B cell (primary cell): ENCODE data around the gene AURKAIP1. TPM values are rescaled to one million over a fixed set of nuclear protein-coding genes. Genes with fewer than 3 reads are reported as not detected.

Source experiments
- ATAC-seq: fragments of 200-7000 bp; cut with Tn5 transposase; one replicate; pipeline ENCODE4 v1.10.0; 2021; ENCODE audit warnings: low read depth, mild to moderate bottlenecking, moderate number of reproducible peaks, moderate library complexity
- CTCF ChIA-PET: fragments of 350-600 bp; sonication (Branson Sonifier 250); formaldehyde crosslinking; loops from one replicate; lab custom pipeline; 2021; ENCODE audit warnings: antibody characterized with exemption, inconsistent platforms; lab: Charles Lee
- POLR2A ChIA-PET: fragments of 350-600 bp; sonication (Branson Sonifier 250); formaldehyde crosslinking; loops from one replicate; lab custom pipeline; 2021; ENCODE audit warnings: antibody characterized with exemption; lab: Charles Lee
- DNase-seq: peaks from one replicate; pipeline ENCODE4 v3.0.0; 2013
- H2AFZ ChIP-seq: 2 replicates; pipeline ENCODE4 v1.6.1; 2012; ENCODE audit warnings: mild to moderate bottlenecking, low read depth, low read length; ENCODE audit not compliant: insufficient read depth, poor library complexity, severe bottlenecking
- H3K27ac ChIP-seq, 2 donors: 1 replicate in 1 of 2; 2 replicates in 1 of 2; pipeline ENCODE4 v1.5.1; 2012 to 2013; ENCODE audit warnings: low read length in 2 of 2, mild to moderate bottlenecking in 2 of 2, moderate library complexity in 1 of 2
- H3K27me3 ChIP-seq, 4 experiments: fragments of 200-600 bp in 1 of 4; sonication (generic) in 1 of 4; replicated peaks in 1 of 4; 1 replicate in 2 of 4; 2 replicates in 2 of 4; pipeline versions ENCODE4 v1.6.1 to v1.7.0; 2013 to 2016; ENCODE audit warnings: low read length in 3 of 4, mild to moderate bottlenecking in 2 of 4, mixed read lengths in 1 of 4, moderate library complexity in 1 of 4; ENCODE audit not compliant: insufficient read depth in 4 of 4, control insufficient read depth in 3 of 4; ENCODE audit errors: control extremely low read depth in 1 of 4
- H3K36me3 ChIP-seq, 2 experiments: replicated peaks in 1 of 2; 1 replicate in 1 of 2; 2 replicates in 1 of 2; pipeline versions ENCODE4 v1.6.1 to v1.7.1; 2013; ENCODE audit warnings: low read length in 1 of 2; ENCODE audit not compliant: insufficient read depth in 2 of 2, control insufficient read depth in 1 of 2; ENCODE audit errors: control extremely low read depth in 1 of 2, extremely low read depth in 1 of 2
- H3K4me1 ChIP-seq, 2 donors: fragments of 200-600 bp in 1 of 2; sonication (generic) in 1 of 2; 1 replicate in 1 of 2; 2 replicates in 1 of 2; pipeline versions ENCODE4 v1.5.1 to v1.6.1; 2013 to 2017; ENCODE audit warnings: low read length in 2 of 2; ENCODE audit not compliant: control insufficient read depth in 2 of 2, insufficient read depth in 2 of 2
- H3K4me2 ChIP-seq: replicated peaks from 2 replicates; pipeline ENCODE3; 2012; ENCODE audit warnings: mild to moderate bottlenecking, low read depth, low read length; ENCODE audit not compliant: poor library complexity, severe bottlenecking
- H3K4me3 ChIP-seq, 5 experiments: fragments of 200-600 bp in 1 of 5; sonication (generic) in 1 of 5; 1 replicate in 3 of 5; 2 replicates in 2 of 5; pipeline versions ENCODE4 v1.5.1 to v1.7.0; 2011 to 2016; ENCODE audit warnings: low read length in 4 of 5, mild to moderate bottlenecking in 4 of 5, low read depth in 2 of 5, control low read depth in 1 of 5, moderate library complexity in 1 of 5; ENCODE audit not compliant: insufficient read depth in 1 of 5; ENCODE audit errors: control extremely low read depth in 1 of 5, extremely low read depth in 1 of 5
- H3K79me2 ChIP-seq: fragments of 200-600 bp; sonication (generic); one replicate; pipeline ENCODE4 v1.6.0; 2016; ENCODE audit warnings: low read length; ENCODE audit not compliant: control insufficient read depth, insufficient read depth
- H3K9ac ChIP-seq: fragments of 200-600 bp; sonication (generic); 2 replicates; pipeline ENCODE4 v1.6.1; 2017; ENCODE audit warnings: mild to moderate bottlenecking, low read length, moderate library complexity
- H3K9me3 ChIP-seq, 3 donors: one replicate each; pipeline versions ENCODE4 v1.6.1 to v1.7.1; 2013; ENCODE audit warnings: low read length in 2 of 3; ENCODE audit not compliant: control insufficient read depth in 2 of 3, insufficient read depth in 1 of 3; ENCODE audit errors: control extremely low read depth in 1 of 3
- H4K20me1 ChIP-seq: 2 replicates; pipeline ENCODE4 v1.6.0; 2012; ENCODE audit warnings: mild to moderate bottlenecking, low read length; ENCODE audit not compliant: insufficient read depth, control insufficient read depth, poor library complexity, severe bottlenecking
- H3K27ac Mint-ChIP-seq: one replicate; pipeline ENCODE4 v1.8.0; 2021; ENCODE audit warnings: mixed read lengths
- H3K27me3 Mint-ChIP-seq: one replicate; pipeline ENCODE4 v1.8.0; 2021; ENCODE audit warnings: mixed read lengths
- H3K4me1 Mint-ChIP-seq: one replicate; pipeline ENCODE4 v1.8.0; 2021; ENCODE audit warnings: mixed read lengths
- H3K4me3 Mint-ChIP-seq: one replicate; pipeline ENCODE4 v1.8.0; 2021; ENCODE audit warnings: mixed read lengths
- H3K9me3 Mint-ChIP-seq: one replicate; pipeline ENCODE4 v1.8.0; 2022; ENCODE audit warnings: mixed read lengths; ENCODE audit not compliant: insufficient read depth
- EZH2 ChIP-seq: IDR thresholded peaks from 2 replicates; pipeline ENCODE4 v1.6.1; 2012; ENCODE audit warnings: borderline replicate concordance, low read depth, mild to moderate bottlenecking, moderate library complexity, low read length; ENCODE audit not compliant: insufficient read depth, poor library complexity, severe bottlenecking
- WGBS: methylation state at CpG from one replicate; pipeline ENCODE4 v1.1.5; 2013; ENCODE audit warnings: missing lambda C conversion rate; ENCODE audit not compliant: insufficient coverage; 5-methylcytosine and 5-hydroxymethylcytosine counted together
- intact Hi-C: fragments of 100-400 bp; cut with micrococcal nuclease; formaldehyde crosslinking; loops from one replicate; pipeline ENCODE4 v1.10.0; 2022
- polyA plus RNA-seq: library from polyadenylated mRNA; depleted of rRNA; stranded (reverse); fragments of >200 nt; gene quantifications from 2 replicates; pipeline ENCODE4 v1.2.3, GENCODE V29; 2012
- total RNA-seq, 2 donors: library from RNA; stranded (reverse); fragments of 120-200 nt in 1 of 2; gene quantifications; 1 replicate in 1 of 2; 2 replicates in 1 of 2; pipeline versions ENCODE4 v1.2.3 to v1.2.4, GENCODE V29; 2013 to 2022
- TF ChIP-seq, protein P1 (sequence below): fragments of 200-600 bp; IDR thresholded peaks from one replicate; pipeline ENCODE4 v1.8.0; 2022; ENCODE audit warnings: antibody characterized with exemption, mild to moderate bottlenecking

The AURKAIP1 gene
- total and polyA plus RNA-seq, 2 donors (not counting 1 experiment from before 2014, with no cell fraction given) = 61.1 to 61.7 TPM

DNA sequence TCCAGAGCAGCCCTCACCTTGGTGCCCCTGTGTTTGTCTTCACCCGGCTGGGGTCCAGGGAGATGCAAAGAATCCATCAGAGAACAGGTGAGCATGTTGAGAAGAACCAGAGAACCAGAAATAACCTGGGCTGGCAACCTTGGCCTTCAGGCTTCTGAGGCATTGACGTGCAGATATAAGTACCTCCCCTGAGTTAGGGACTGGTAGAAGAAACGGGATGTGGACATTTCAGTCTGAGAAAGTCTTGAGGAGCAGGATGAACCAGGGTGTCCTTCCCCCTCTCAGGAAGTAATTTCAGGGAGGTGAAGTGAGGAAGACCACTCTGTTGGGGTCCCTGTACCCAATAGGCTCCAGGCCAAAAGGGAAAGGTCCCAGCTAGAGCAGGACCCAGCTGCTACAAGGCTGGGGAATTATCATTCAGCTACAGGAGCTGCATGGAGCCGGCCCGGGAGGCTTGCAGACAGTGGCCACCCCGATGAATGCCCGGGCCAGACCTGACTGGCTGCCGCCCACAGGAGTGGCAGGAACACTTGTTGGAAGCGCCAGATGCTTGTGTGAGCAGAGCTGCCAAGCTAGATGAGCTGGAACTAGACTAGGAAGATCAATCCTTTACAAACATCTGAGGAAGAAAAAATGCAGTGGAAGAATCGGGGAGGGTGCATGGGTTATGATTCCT is 1.7 kb upstream of the AURKAIP1 start:
- no peak overlapping the region for H3K9ac ChIP-seq
- intact Hi-C loops = no loop called here
- POLR2A ChIA-PET = interaction anchor here (0.6 to 1.5 kb wide), 4 partner anchors 22 to 252 kb away, joined by 3 to 8 read pairs (median 4); partner anchors contain the start of genes CCNL2 and UBE2J2

More for the DNA sequence above, 1.7 kb upstream of the AURKAIP1 start:
- Histone ChIP-seq H3K4me1 (peaks cover 16 to 31% of the 10 kb centered on the region in 2 donors), H3K27me3 (no peaks in the 10 kb centered on the region), H2AFZ (peak overlapping the region; percentile 81), H4K20me1 (peaks cover 21% of the 10 kb centered on the region), H3K36me3 (peaks cover 0 to 10% of the 10 kb centered on the region in 2 experiments), H3K4me3 (no peak overlapping the region), H3K79me2 (peaks cover 27% of the 10 kb centered on the region), H3K27ac (no peak overlapping the region), H3K4me2 (no peak overlapping the region), H3K9me3 (peaks cover 0 to 3% (median 0%) of the 10 kb centered on the region in 3 donors)
- ATAC-seq (no peak), DNase-seq (no peak)
- 97% methylated on average over 8 of the region's 10 CpGs for WGBS
- Mint-ChIP-seq H3K4me1 (peaks cover 11% of the 10 kb centered on the region), H3K27ac (peak overlapping the region; percentile 65), H3K27me3 (no peaks in the 10 kb centered on the region), H3K9me3 (no peaks in the 10 kb centered on the region), H3K4me3 (peak overlapping the region; percentile 34)
- TF ChIP-seq, protein P1, sequence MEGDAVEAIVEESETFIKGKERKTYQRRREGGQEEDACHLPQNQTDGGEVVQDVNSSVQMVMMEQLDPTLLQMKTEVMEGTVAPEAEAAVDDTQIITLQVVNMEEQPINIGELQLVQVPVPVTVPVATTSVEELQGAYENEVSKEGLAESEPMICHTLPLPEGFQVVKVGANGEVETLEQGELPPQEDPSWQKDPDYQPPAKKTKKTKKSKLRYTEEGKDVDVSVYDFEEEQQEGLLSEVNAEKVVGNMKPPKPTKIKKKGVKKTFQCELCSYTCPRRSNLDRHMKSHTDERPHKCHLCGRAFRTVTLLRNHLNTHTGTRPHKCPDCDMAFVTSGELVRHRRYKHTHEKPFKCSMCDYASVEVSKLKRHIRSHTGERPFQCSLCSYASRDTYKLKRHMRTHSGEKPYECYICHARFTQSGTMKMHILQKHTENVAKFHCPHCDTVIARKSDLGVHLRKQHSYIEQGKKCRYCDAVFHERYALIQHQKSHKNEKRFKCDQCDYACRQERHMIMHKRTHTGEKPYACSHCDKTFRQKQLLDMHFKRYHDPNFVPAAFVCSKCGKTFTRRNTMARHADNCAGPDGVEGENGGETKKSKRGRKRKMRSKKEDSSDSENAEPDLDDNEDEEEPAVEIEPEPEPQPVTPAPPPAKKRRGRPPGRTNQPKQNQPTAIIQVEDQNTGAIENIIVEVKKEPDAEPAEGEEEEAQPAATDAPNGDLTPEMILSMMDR = no peak
- no peak for TF ChIP-seq EZH2
- CTCF ChIA-PET = interaction anchor here (1.0 to 2.0 kb wide), 2 partner anchors 23 to 72 kb away, joined by 4 to 7 read pairs; no protein-coding TSS in a partner anchor
